Activated T-helper 2 cell treated with anti-CD3 and anti-CD28 coated beads, Interferon-gamma antibody, Interleukin-2, Interleukin-4, amounts not matched to agents 10 μg/mL and 5 μg/mL and 100 μg/mL, durations not matched to agents 14 hours and 24 hours and 36 hours (primary cell): ENCODE data around the gene MEGF8. TPM values are rescaled to one million over a fixed set of nuclear protein-coding genes. Genes with fewer than 3 reads are reported as not detected.

Experiments used
- DNase-seq: peaks from one replicate; pipeline ENCODE4 v3.0.0; 2021; ENCODE audit warnings: low spot score
- H3K27ac Mint-ChIP-seq: one replicate; pipeline ENCODE4 v1.8.0; 2021; ENCODE audit warnings: mixed read lengths
- H3K27me3 Mint-ChIP-seq: one replicate; pipeline ENCODE4 v1.8.0; 2021; ENCODE audit warnings: low read depth, mixed read lengths
- H3K36me3 Mint-ChIP-seq: one replicate; pipeline ENCODE4 v1.8.0; 2021; ENCODE audit warnings: low read depth, mixed read lengths
- H3K4me1 Mint-ChIP-seq: one replicate; pipeline ENCODE4 v1.8.0; 2021; ENCODE audit warnings: low read depth, mixed read lengths
- H3K4me3 Mint-ChIP-seq: one replicate; pipeline ENCODE4 v1.8.0; 2021; ENCODE audit warnings: low read depth, mild to moderate bottlenecking, moderate library complexity, mixed read lengths
- H3K9me3 Mint-ChIP-seq: one replicate; pipeline ENCODE4 v1.8.0; 2021; ENCODE audit warnings: mixed read lengths
- intact Hi-C: fragments of 100-400 bp; cut with micrococcal nuclease; formaldehyde crosslinking; loops from one replicate; pipeline ENCODE4 v1.15.1; 2023
- total RNA-seq: library from RNA; stranded (reverse); gene quantifications from 2 replicates; pipeline ENCODE4 v1.2.3, GENCODE V29; 2022

Gene MEGF8
- total RNA-seq, 1 donor from 2014 or later, result 10.3 TPM

DNA sequence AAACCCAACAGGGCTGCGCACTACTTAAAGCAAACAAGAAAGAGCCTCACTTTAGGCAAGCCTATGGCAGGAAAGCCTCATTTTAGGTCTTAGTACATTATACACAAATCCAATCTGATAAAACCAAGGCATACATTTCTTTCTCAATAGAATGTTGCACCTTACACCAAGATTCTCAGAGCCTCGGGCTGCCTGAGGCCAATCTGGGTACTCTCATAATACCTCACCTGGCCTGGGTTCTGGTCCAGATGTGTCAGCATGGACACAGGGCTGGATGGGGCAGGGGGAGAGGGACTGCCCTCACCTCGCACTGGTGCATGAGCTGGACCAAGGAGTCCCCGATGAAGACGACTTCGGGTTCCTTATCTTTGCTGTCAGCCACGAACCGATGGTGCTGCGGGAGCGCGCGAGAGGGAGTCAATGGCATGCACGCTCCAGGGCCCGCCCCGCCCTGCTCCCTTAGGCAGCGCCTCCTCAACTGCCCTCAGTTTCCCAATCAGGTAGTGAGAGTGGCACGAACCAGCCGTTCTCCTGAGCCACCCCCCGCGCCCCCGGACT, 23.7 kb upstream of the MEGF8 start, which contains the start of gene PRR19:
Gene PRR19, plus strand, starts transcription at position 487 of the 558 bp plus-strand sequence. CDS start 7,453 bp downstream, outside the sequence.
- H3K4me3 Mint-ChIP-seq, result peak within 1 kb of the TSS; percentile 88
- H3K27me3 Mint-ChIP-seq, result no peaks in the 10 kb centered on the region
- H3K4me1 Mint-ChIP-seq, result peaks cover 22% of the 10 kb centered on the region
- H3K36me3 Mint-ChIP-seq, result no peaks in the 10 kb centered on the region
- intact Hi-C loops, result loop anchor here (2.0 kb wide), 1 partner anchor 19 kb away; no protein-coding TSS in a partner anchor
- H3K27ac Mint-ChIP-seq, result peak within 1 kb of the TSS; percentile 92
- DNase-seq, result no peak
- H3K9me3 Mint-ChIP-seq, result no peaks in the 10 kb centered on the region

DNA sequence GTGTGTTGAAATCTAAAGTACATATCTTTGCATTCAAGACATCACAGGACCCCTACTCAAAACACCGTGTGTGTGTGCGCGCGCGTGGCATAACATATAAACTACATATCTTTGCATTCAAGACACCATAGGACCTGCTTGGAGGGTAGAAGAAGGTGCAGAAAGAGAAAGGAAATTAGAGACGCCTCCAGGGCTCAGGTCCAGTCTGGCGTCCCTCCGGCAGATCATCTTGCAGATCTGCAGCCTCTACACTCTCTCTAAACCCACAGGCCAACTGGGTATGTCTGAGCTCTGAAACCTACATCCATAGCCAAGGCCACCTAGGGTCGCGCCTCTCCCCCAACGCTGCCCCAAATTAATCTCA, 22.4 kb upstream of the MEGF8 start:
- H3K27me3 Mint-ChIP-seq, result no peaks in the 10 kb centered on the region
- intact Hi-C loops, result loop anchor here (2.0 kb wide), 1 partner anchor 20 kb away; no protein-coding TSS in a partner anchor

DNA sequence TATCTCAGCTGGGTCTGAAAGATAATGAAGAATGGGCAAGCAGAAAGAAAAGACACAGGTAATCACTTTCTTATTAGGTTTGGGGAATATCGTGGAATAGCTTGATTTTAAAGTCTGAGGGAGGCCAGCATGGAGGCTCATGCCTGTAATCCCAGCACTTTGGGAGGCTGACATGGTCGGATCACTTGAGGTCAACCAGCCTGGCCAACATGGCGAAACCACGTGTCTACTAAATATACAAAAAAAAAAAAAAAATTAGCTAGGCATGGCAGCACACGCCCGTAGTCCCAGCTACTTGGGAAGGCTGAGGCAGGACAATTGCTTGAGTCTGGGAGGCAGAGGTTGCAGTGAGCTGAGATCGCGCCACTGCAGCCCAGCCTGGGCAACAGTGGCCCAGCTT, 21.6 kb upstream of the MEGF8 start:
- Mint-ChIP-seq H3K4me3 (peak overlapping the region; percentile 88), H3K27me3 (no peaks in the 10 kb centered on the region), H3K4me1 (peaks cover 22% of the 10 kb centered on the region), H3K9me3 (no peaks in the 10 kb centered on the region), H3K27ac (peak overlapping the region; percentile 92), H3K36me3 (no peaks in the 10 kb centered on the region)
- intact Hi-C loops, result loop anchor here (2.0 kb wide), 1 partner anchor 21 kb away; no protein-coding TSS in a partner anchor
- DNase-seq, result no peak

More for the DNA sequence above, 22.4 kb upstream of the MEGF8 start:
- peaks cover 22% of the 10 kb centered on the region for H3K4me1 Mint-ChIP-seq
- H3K36me3 Mint-ChIP-seq, result no peaks in the 10 kb centered on the region
- H3K9me3 Mint-ChIP-seq, result no peaks in the 10 kb centered on the region
- peak overlapping the region; percentile 88 for H3K4me3 Mint-ChIP-seq
- peak overlapping the region; percentile 92 for H3K27ac Mint-ChIP-seq
- no peak for DNase-seq

DNA sequence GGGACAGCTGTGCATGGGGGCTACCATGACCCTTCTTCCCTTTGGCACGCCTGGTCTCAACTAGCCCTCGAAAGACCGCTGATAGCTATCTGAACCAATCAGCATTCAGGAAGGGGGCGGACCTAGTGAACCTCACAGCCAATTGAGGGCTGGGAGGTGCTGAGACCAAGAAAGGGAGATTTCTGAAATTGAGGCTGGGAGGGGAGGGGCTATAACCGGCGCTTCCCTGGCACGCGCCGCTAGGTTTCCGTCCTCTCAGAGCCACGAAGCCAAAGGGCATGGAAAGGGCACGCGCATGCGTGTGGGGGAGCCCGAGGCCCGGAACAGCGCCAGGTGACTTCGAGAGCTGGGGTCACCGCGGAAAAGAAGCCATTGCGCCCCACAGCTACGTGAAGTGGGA, 18.8 kb upstream of the MEGF8 start:
- H3K27ac Mint-ChIP-seq, result no peak overlapping the region
- DNase-seq, result no peak
- H3K36me3 Mint-ChIP-seq, result no peaks in the 10 kb centered on the region
- intact Hi-C loops, result no loop called here
- peaks cover 17% of the 10 kb centered on the region for H3K4me1 Mint-ChIP-seq
- no peaks in the 10 kb centered on the region for H3K9me3 Mint-ChIP-seq
- H3K4me3 Mint-ChIP-seq, result no peak overlapping the region
- H3K27me3 Mint-ChIP-seq, result peaks cover 3% of the 10 kb centered on the region

DNA sequence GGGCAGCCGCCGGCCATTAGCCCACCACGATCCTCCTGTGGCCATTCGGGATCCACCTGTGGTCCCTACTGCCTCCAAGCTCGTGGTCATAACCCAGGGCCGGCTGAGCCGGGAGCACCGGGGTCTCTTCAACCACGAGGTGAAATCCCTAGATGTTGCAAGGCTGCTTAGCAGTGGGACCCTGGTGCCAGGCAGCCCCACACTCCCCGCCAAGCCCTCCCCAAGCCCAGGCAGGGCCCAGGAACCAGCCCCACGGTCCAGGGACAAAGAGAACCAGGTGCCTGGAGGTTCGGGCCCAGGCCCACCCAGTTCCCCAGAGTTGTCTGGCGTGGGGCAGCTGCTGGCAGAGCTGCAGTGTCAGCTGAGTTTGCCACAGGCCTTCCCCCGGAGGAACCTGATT, 15.7 kb upstream of the MEGF8 start:
- no peak for DNase-seq
- Mint-ChIP-seq H3K4me3 (no peak overlapping the region), H3K9me3 (no peaks in the 10 kb centered on the region), H3K27me3 (peaks cover 27% of the 10 kb centered on the region), H3K36me3 (no peaks in the 10 kb centered on the region), H3K27ac (no peak overlapping the region), H3K4me1 (peaks cover 6% of the 10 kb centered on the region)
- intact Hi-C loops, result no loop called here

DNA sequence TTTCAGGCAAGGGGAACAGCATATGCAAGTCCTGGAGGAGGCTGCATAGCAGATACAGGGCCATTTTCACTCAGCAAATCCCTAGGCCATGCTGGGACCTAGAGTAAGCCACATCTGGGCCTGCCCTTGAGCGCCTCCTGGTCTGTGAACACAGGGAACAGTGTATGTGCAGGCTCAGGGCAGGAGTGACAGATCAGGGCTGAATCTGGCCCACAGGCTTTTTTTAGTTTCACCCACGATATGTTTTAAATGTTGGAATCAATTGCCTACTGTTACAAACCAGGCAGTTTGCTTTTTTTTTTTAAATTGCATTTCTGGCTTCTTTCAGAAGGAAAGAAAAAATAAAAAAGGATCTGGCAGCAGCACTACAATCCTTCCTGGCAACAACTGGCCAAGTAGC, 13.8 kb upstream of the MEGF8 start:
- no peaks in the 10 kb centered on the region for H3K9me3 Mint-ChIP-seq
- DNase-seq, result no peak
- intact Hi-C loops, result no loop called here
- H3K4me3 Mint-ChIP-seq, result no peak overlapping the region
- peaks cover 33% of the 10 kb centered on the region for H3K27me3 Mint-ChIP-seq
- no peak overlapping the region for H3K27ac Mint-ChIP-seq
- H3K4me1 Mint-ChIP-seq, result peaks cover 6% of the 10 kb centered on the region
- H3K36me3 Mint-ChIP-seq, result no peaks in the 10 kb centered on the region

DNA sequence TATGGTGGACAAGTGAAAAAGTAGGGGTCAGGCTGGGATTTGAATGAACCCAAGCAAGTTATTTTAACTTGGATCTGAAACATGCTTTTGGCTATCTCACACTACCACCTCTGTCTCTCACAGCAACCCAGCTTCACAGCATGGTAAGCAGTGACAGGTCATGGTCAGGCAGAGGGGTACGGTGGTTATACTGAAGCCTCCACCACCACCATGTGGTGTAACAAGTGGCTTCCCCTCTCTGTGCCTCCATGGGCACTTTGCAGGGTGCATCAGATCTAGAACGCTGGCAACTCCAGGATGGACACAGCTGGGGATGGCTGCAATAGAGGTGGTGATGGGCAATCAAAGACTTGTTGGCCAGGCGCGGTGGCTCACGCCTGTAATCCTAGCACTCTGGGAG, 13.1 kb upstream of the MEGF8 start:
- no peaks in the 10 kb centered on the region for H3K9me3 Mint-ChIP-seq
- H3K4me1 Mint-ChIP-seq, result peaks cover 10% of the 10 kb centered on the region
- H3K27ac Mint-ChIP-seq, result no peak overlapping the region
- H3K27me3 Mint-ChIP-seq, result peaks cover 36% of the 10 kb centered on the region
- DNase-seq, result no peak
- no peaks in the 10 kb centered on the region for H3K36me3 Mint-ChIP-seq
- intact Hi-C loops, result no loop called here
- peak overlapping the region; percentile 67 for H3K4me3 Mint-ChIP-seq

DNA sequence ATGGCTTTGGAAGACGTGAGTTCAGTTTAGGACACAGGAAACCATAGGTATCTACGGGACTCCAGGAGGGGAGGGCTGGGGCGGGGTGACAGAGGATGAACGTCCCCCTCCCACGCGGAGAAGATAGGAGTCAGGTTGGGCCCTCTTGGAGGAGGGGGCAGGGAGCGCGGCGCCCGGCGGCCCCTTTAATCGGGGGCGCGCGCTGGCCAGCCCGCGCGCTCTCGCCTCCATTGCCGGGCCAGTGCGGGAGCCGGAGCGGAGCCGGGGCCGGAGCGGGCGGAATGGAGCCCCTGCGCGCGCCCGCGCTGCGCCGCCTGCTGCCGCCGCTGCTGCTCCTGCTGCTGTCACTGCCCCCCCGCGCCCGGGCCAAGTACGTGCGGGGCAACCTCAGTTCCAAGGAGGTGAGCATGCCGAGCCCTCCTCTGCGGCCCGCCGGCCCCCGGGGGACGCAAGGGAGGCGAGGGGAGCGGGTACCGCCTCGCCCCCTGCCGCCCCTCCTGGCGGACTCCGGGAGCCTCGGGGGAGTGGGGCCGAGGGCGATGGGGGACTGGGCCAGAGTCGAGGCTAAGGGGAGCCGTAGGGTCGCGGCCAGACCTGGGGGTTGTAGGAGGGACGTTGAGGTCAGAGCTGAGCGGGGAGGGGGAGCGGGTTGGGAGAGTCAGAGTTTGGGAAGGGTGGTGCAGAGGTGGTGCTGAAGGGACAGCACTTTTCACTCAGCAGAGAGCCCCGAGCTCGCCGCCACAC, 12.2 kb upstream of the MEGF8 start, which contains the start of gene TMEM145:
Gene TMEM145, plus strand, starts transcription at position 214 of the 744 bp plus-strand sequence. Its CDS starts 68 bp downstream, at position 282.
- no peak within 1 kb of the TSS for H3K27ac Mint-ChIP-seq
- intact Hi-C loops, result loop anchor here (1.0 kb wide), 1 partner anchor 12 kb away; the partner anchor contains the start of gene MEGF8
- H3K27me3 Mint-ChIP-seq, result peaks cover 36% of the 10 kb centered on the region
- H3K4me1 Mint-ChIP-seq, result peaks cover 10% of the 10 kb centered on the region
- peak; percentile 26 for DNase-seq
- no peaks in the 10 kb centered on the region for H3K9me3 Mint-ChIP-seq
- H3K4me3 Mint-ChIP-seq, result peak within 1 kb of the TSS; percentile 67
- no peaks in the 10 kb centered on the region for H3K36me3 Mint-ChIP-seq

DNA sequence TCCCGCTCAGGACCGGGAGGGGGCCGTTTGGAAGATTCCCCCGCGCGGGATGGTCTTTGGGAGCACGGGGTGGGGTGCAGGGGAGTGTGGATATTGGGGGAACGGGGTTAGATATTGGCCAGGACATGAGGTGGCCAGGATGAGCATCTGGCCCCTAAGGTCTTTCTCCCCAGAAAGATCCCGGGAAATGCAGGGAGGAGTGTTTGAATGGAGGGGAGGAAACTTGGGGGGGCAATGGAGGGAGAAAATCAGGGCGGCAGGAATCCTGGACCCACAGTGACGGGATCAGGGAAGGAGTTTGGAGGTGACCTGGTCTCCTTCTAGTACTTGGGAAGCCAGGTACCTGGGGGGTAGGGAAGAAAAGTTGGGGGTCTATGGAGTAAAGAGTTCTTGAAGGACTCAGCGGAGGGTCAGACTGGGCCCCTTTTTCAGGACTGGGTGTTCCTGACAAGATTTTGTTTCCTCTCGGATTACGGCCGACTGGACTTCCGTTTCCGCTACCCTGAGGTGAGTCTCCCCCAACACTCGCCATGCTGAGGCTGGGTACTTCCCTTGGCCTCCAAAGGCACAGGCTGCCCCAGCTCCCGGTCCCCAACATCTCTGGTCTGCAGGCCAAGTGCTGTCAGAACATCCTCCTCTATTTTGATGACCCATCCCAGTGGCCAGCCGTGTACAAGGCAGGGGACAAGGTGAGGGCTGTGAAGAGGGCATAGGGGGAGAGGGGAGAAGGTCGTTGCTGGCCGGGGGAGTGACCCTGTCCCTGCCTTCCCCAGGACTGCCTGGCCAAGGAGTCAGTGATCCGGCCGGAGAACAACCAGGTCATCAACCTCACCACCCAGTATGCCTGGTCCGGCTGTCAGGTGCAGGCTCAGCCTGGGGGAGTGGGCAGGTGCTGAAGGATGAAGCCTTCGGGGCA, 11.3 kb upstream of the MEGF8 start:
- H3K36me3 Mint-ChIP-seq, result no peaks in the 10 kb centered on the region
- peaks cover 10% of the 10 kb centered on the region for H3K4me1 Mint-ChIP-seq
- no peak for DNase-seq
- intact Hi-C loops, result loop anchor here (1.0 kb wide), 1 partner anchor 11 kb away; the partner anchor contains the start of gene MEGF8
- H3K27ac Mint-ChIP-seq, result no peak overlapping the region
- H3K4me3 Mint-ChIP-seq, result peak overlapping the region; percentile 45
- H3K27me3 Mint-ChIP-seq, result peaks cover 36% of the 10 kb centered on the region
- H3K9me3 Mint-ChIP-seq, result no peaks in the 10 kb centered on the region

DNA sequence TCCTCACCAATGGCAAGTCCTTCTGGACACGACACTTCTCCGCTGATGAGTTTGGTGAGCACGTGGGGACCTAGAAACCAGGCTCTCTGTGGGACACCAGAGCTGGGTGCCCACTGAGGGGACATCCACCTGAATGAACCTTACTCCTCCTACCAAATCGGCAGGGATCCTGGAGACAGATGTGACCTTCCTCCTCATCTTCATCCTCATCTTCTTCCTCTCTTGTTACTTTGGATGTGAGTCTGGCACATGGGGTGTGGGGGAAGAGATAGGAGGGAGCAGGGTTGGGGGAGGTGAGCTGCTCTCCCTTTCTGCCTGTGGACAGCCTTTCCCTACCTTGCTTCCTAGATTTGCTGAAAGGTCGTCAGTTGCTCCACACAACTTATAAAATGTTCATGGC, 10.4 kb upstream of the MEGF8 start:
- Mint-ChIP-seq H3K27ac (no peak overlapping the region), H3K4me3 (no peak overlapping the region), H3K4me1 (peaks cover 10% of the 10 kb centered on the region), H3K36me3 (no peaks in the 10 kb centered on the region), H3K9me3 (no peaks in the 10 kb centered on the region), H3K27me3 (peaks cover 37% of the 10 kb centered on the region)
- intact Hi-C loops, result no loop called here
- no peak for DNase-seq

DNA sequence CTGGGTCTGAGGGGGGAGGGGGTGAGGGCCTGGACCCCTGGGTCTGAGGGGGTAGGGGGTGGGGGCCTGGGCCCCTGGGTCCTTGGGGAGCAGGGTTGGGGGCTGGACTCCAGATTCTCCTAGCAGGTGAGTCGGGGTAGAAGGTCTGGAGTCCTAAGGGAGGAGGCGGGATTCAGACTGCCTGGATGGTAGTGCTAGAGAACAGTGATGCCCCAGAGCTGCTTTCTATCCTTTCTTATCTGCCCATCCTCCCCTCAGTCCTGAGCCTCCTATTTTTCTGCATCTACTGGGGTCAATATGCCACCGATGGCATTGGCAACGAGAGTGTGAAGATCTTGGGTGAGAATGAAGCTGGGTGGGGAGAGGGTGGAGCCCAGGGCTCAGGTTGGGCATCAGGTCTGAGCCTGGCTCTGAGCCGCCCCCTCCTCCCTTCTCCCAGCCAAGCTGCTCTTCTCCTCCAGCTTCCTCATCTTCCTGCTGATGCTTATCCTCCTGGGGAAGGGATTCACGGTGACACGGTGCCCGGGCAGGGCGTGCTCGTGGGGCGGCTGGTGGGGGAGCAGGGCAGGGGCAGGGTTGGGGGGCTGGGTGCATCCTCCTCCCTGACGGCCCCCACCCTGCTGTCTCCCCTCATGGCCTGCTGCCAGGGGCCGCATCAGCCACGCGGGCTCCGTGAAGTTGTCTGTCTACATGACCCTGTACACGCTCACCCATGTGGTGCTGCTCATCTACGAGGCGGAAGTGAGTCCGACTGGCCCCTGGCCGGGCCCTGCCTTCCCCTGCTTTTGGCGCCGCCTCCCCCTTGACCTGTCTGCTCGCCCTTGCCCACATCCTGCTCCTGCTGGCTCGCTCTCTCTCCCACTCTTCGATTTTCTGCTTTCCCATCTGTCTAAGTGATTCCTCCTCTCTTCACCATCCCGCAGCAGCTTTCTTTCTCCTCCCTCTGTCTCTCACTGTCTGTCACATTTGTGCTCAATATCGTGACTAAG, 8.9 kb upstream of the MEGF8 start:
- no peak for DNase-seq
- Mint-ChIP-seq H3K27me3 (peaks cover 37% of the 10 kb centered on the region), H3K4me3 (peak overlapping the region; percentile 3), H3K27ac (no peak overlapping the region), H3K9me3 (no peaks in the 10 kb centered on the region), H3K36me3 (no peaks in the 10 kb centered on the region), H3K4me1 (peaks cover 10% of the 10 kb centered on the region)
- intact Hi-C loops, result no loop called here
